CD4-positive, CD25-positive, alpha-beta regulatory T cell (primary cell): ENCODE data around the gene SEL1L3. TPM values are rescaled to one million over a fixed set of nuclear protein-coding genes. Genes with fewer than 3 reads are reported as not detected.

ENCODE experiments used
- ATAC-seq, 2 donors: fragments of 150-1000 bp; cut with Tn5 transposase; one replicate each; pipeline ENCODE4 v1.10.0; 2021; ENCODE audit warnings: low read depth in 2 of 2, moderate number of reproducible peaks in 2 of 2, moderate library complexity in 1 of 2
- DNase-seq, 3 donors: peaks; one replicate each; pipeline versions ENCODE4 v3.0.0 to v3.0.0-alpha.2; 2012 to 2022; ENCODE audit warnings: mixed read lengths in 1 of 3
- H3K27ac ChIP-seq: one replicate; pipeline ENCODE4 v1.7.0; 2013; ENCODE audit warnings: mild to moderate bottlenecking, low read length; ENCODE audit not compliant: insufficient read depth, poor library complexity, severe bottlenecking
- H3K27me3 ChIP-seq: one replicate; pipeline ENCODE4 v1.7.0; 2013; ENCODE audit warnings: low read length; ENCODE audit not compliant: control insufficient read depth, insufficient read depth
- H3K36me3 ChIP-seq: one replicate; pipeline ENCODE4 v1.7.0; 2013; ENCODE audit warnings: mild to moderate bottlenecking, low read length, moderate library complexity; ENCODE audit not compliant: control insufficient read depth, insufficient read depth
- H3K4me1 ChIP-seq: 2 replicates; pipeline ENCODE4 v1.7.0; 2013; ENCODE audit warnings: mild to moderate bottlenecking, low read length; ENCODE audit not compliant: insufficient read depth, control insufficient read depth, poor library complexity, severe bottlenecking
- H3K4me3 ChIP-seq: one replicate; pipeline ENCODE4 v1.7.0; 2013; ENCODE audit warnings: low read depth, mild to moderate bottlenecking, low read length, moderate library complexity
- H3K9me3 ChIP-seq, 2 experiments: 1 replicate in 1 of 2; 2 replicates in 1 of 2; pipeline ENCODE4 v1.7.0; 2013; ENCODE audit warnings: low read length in 2 of 2, mild to moderate bottlenecking in 1 of 2, moderate library complexity in 1 of 2; ENCODE audit not compliant: control insufficient read depth in 2 of 2
- H3K27ac Mint-ChIP-seq, 3 donors: one replicate each; pipeline ENCODE4 v1.8.0; 2020 to 2022; ENCODE audit warnings: mild to moderate bottlenecking in 3 of 3, mixed read lengths in 3 of 3, moderate library complexity in 2 of 3
- H3K27me3 Mint-ChIP-seq: one replicate; pipeline ENCODE4 v1.8.0; 2022; ENCODE audit warnings: mild to moderate bottlenecking, mixed read lengths
- H3K36me3 Mint-ChIP-seq: one replicate; pipeline ENCODE4 v1.8.0; 2020; ENCODE audit warnings: mixed read lengths
- H3K4me1 Mint-ChIP-seq, 4 donors: one replicate each; pipeline ENCODE4 v1.8.0; 2020 to 2022; ENCODE audit warnings: mixed read lengths in 4 of 4, mild to moderate bottlenecking in 1 of 4
- H3K4me3 Mint-ChIP-seq, 4 donors: one replicate each; pipeline ENCODE4 v1.8.0; 2020 to 2022; ENCODE audit warnings: mild to moderate bottlenecking in 4 of 4, mixed read lengths in 4 of 4, moderate library complexity in 3 of 4
- H3K9me3 Mint-ChIP-seq, 7 donors: one replicate each; pipeline ENCODE4 v1.8.0; 2020 to 2022; ENCODE audit warnings: mixed read lengths in 7 of 7, mild to moderate bottlenecking in 3 of 7, moderate library complexity in 2 of 7
- polyA plus RNA-seq, 4 donors: library from polyadenylated mRNA; unstranded; fragments of 300-500 nt; fragmentation: Illumina TruSeq; gene quantifications; one replicate each; pipeline ENCODE4 v1.2.3, GENCODE V29; 2021
- total RNA-seq: library from RNA; stranded (reverse); gene quantifications from one replicate; pipeline ENCODE4 v1.2.3, GENCODE V29; 2022

SEL1L3 gene
- total and polyA plus RNA-seq, 5 donors from 2014 or later, result 36.5 to 74.5 (median 50.3) TPM

GRCh38 chr4:25805255-25805860 lies 57.4 kb downstream of the SEL1L3 start:
- no peaks in the 10 kb centered on the region for H3K27me3 ChIP-seq
- no peak overlapping the region for H3K4me3 ChIP-seq
- H3K36me3 Mint-ChIP-seq, result peaks cover 45% of the 10 kb centered on the region
- H3K36me3 ChIP-seq, result peaks cover 66% of the 10 kb centered on the region
- H3K27me3 Mint-ChIP-seq, result no peaks in the 10 kb centered on the region
- no peak for ATAC-seq
- H3K27ac ChIP-seq, result no peak overlapping the region
- no peaks in the 10 kb centered on the region for H3K9me3 ChIP-seq
- H3K27ac Mint-ChIP-seq, result no peak overlapping the region
- no peak overlapping the region for H3K4me3 Mint-ChIP-seq
- no peaks in the 10 kb centered on the region for H3K4me1 ChIP-seq
- H3K9me3 Mint-ChIP-seq, result no peaks in the 10 kb centered on the region
- peaks cover 0 to 2% (median 0%) of the 10 kb centered on the region in 4 donors for H3K4me1 Mint-ChIP-seq
- DNase-seq, result no peak

GRCh38 chr4:25803720-25804225 lies 59.0 kb downstream of the SEL1L3 start:
- Histone ChIP-seq H3K27me3 (no peaks in the 10 kb centered on the region), H3K9me3 (no peaks in the 10 kb centered on the region), H3K36me3 (peaks cover 71% of the 10 kb centered on the region), H3K4me1 (no peaks in the 10 kb centered on the region), H3K27ac (no peak overlapping the region), H3K4me3 (no peak overlapping the region)
- Mint-ChIP-seq H3K9me3 (no peaks in the 10 kb centered on the region), H3K4me1 (peaks cover 0 to 2% (median 0%) of the 10 kb centered on the region in 4 donors), H3K27me3 (no peaks in the 10 kb centered on the region), H3K36me3 (peaks cover 50% of the 10 kb centered on the region), H3K4me3 (no peak overlapping the region), H3K27ac (no peak overlapping the region)
- ATAC-seq (no peak), DNase-seq (no peak)

- H3K27ac Mint-ChIP-seq, result peak overlapping the region in 2 of 3 donors; percentile 30 to 39
- ATAC-seq (no peak), DNase-seq (peak in 1 of 3 donors; percentile 10)
- peaks cover 56% of the 10 kb centered on the region for H3K36me3 Mint-ChIP-seq
- Histone ChIP-seq H3K27ac (no peak overlapping the region), H3K4me1 (no peaks in the 10 kb centered on the region), H3K36me3 (peaks cover 76% of the 10 kb centered on the region), H3K27me3 (no peaks in the 10 kb centered on the region), H3K4me3 (no peak overlapping the region), H3K9me3 (no peaks in the 10 kb centered on the region)
- H3K4me1 Mint-ChIP-seq, result peaks cover 0 to 2% (median 0%) of the 10 kb centered on the region in 4 donors
- H3K27me3 Mint-ChIP-seq, result no peaks in the 10 kb centered on the region
- H3K4me3 Mint-ChIP-seq, result no peak overlapping the region
- H3K9me3 Mint-ChIP-seq, result no peaks in the 10 kb centered on the region
These were observed 61.2 kb downstream of the SEL1L3 start for GRCh38 chr4:25801594-25801993.

- DNase-seq, result no peak
- H3K4me1 Mint-ChIP-seq, result peaks cover 0 to 3% (median 1%) of the 10 kb centered on the region in 4 donors
- ATAC-seq, result no peak
- no peaks in the 10 kb centered on the region for H3K27me3 ChIP-seq
- H3K36me3 Mint-ChIP-seq, result peaks cover 64% of the 10 kb centered on the region
- H3K4me1 ChIP-seq, result no peaks in the 10 kb centered on the region
- no peak overlapping the region for H3K4me3 Mint-ChIP-seq
- no peak overlapping the region for H3K27ac ChIP-seq
- H3K9me3 ChIP-seq, result no peaks in the 10 kb centered on the region
- no peaks in the 10 kb centered on the region for H3K27me3 Mint-ChIP-seq
- peaks cover 78% of the 10 kb centered on the region for H3K36me3 ChIP-seq
- no peaks in the 10 kb centered on the region for H3K9me3 Mint-ChIP-seq
- no peak overlapping the region for H3K4me3 ChIP-seq
- no peak overlapping the region for H3K27ac Mint-ChIP-seq
These were observed 62.5 kb downstream of the SEL1L3 start for GRCh38 chr4:25800245-25800644.

- Histone ChIP-seq H3K27me3 (no peaks in the 10 kb centered on the region), H3K4me3 (no peak overlapping the region), H3K27ac (no peak overlapping the region), H3K9me3 (no peaks in the 10 kb centered on the region), H3K4me1 (no peaks in the 10 kb centered on the region), H3K36me3 (peaks cover 74% of the 10 kb centered on the region)
- DNase-seq (no peak), ATAC-seq (no peak)
- H3K36me3 Mint-ChIP-seq, result peaks cover 71% of the 10 kb centered on the region
- H3K27me3 Mint-ChIP-seq, result no peaks in the 10 kb centered on the region
- H3K27ac Mint-ChIP-seq, result peak overlapping the region in 1 of 3 donors; percentile 53
- H3K9me3 Mint-ChIP-seq, result no peaks in the 10 kb centered on the region
- H3K4me3 Mint-ChIP-seq, result no peak overlapping the region
- peaks cover under 1 to 4% (median 2%) of the 10 kb centered on the region in 4 donors for H3K4me1 Mint-ChIP-seq
These were observed 63.3 kb downstream of the SEL1L3 start for GRCh38 chr4:25799522-25799921.

- Histone ChIP-seq H3K36me3 (peaks cover 69% of the 10 kb centered on the region), H3K27me3 (no peaks in the 10 kb centered on the region), H3K27ac (no peak overlapping the region), H3K4me1 (no peaks in the 10 kb centered on the region), H3K9me3 (no peaks in the 10 kb centered on the region), H3K4me3 (no peak overlapping the region)
- ATAC-seq (no peak), DNase-seq (no peak)
- H3K27me3 Mint-ChIP-seq, result no peaks in the 10 kb centered on the region
- peaks cover 4 to 11% (median 6%) of the 10 kb centered on the region in 4 donors for H3K4me1 Mint-ChIP-seq
- peak overlapping the region in 1 of 3 donors; percentile 55 for H3K27ac Mint-ChIP-seq
- peaks cover 74% of the 10 kb centered on the region for H3K36me3 Mint-ChIP-seq
- H3K9me3 Mint-ChIP-seq, result no peaks in the 10 kb centered on the region
- no peak overlapping the region for H3K4me3 Mint-ChIP-seq
These were observed 65.7 kb downstream of the SEL1L3 start for GRCh38 chr4:25797136-25797535.

GRCh38 chr4:25795566-25796454 lies 67.0 kb downstream of the SEL1L3 start:
- Histone ChIP-seq H3K4me3 (no peak overlapping the region), H3K9me3 (no peaks in the 10 kb centered on the region), H3K36me3 (peaks cover 63% of the 10 kb centered on the region), H3K27ac (no peak overlapping the region), H3K4me1 (no peaks in the 10 kb centered on the region), H3K27me3 (no peaks in the 10 kb centered on the region)
- Mint-ChIP-seq H3K36me3 (peaks cover 64% of the 10 kb centered on the region), H3K27ac (peak overlapping the region in 1 of 3 donors; percentile 16), H3K9me3 (no peaks in the 10 kb centered on the region), H3K27me3 (no peaks in the 10 kb centered on the region), H3K4me3 (no peak overlapping the region), H3K4me1 (peaks cover 4 to 9% (median 7%) of the 10 kb centered on the region in 4 donors)
- ATAC-seq (no peak), DNase-seq (no peak)
